Measurements from ENCODE around the gene CDC25C.

DNA sequence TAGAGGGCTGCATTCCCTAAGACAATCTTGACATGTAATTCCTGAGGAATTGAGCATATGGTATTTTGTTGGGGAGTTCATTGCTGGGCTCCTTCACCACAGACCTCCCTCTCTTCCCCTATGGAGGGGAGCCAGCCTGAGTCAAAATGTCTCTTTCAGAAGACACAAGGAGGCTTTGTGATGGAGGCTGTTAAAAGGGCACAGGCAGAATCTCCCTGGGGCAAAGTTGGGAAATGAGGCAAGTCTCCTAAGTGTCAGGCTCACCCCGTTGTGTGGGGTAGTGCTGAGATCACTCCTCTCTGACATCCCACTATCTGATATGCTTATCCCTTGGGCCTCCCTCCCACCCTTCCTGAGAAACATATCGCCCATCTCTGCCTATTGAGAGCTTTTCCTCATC, 87.8 kb downstream of the CDC25C start:
- TF ChIP-seq OVOL2 (CRISPR knock-in tag; IDR thresholded peaks at IDR 0.05; ENCODE audit: borderline replicate concordance) (no peak), TEAD1 (CRISPR knock-in tag; IDR thresholded peaks at IDR 0.05) (no peak), GTF2I (CRISPR knock-in tag; conservative IDR thresholded peaks at IDR 0.05) (no peak), NR2C2 (CRISPR knock-in tag; IDR thresholded peaks at IDR 0.05) (no peak), TEAD4 (CRISPR knock-in tag; IDR thresholded peaks at IDR 0.05) (no peak), FOXP1 (CRISPR knock-in tag; IDR thresholded peaks at IDR 0.05; ENCODE audit: borderline replicate concordance) (no peak)
- TF ChIP-seq, protein P1, sequence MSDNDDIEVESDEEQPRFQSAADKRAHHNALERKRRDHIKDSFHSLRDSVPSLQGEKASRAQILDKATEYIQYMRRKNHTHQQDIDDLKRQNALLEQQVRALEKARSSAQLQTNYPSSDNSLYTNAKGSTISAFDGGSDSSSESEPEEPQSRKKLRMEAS (CRISPR knock-in tag; IDR thresholded peaks at IDR 0.05): no peak
- TF ChIP-seq, protein P2, sequence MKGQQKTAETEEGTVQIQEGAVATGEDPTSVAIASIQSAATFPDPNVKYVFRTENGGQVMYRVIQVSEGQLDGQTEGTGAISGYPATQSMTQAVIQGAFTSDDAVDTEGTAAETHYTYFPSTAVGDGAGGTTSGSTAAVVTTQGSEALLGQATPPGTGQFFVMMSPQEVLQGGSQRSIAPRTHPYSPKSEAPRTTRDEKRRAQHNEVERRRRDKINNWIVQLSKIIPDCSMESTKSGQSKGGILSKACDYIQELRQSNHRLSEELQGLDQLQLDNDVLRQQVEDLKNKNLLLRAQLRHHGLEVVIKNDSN (CRISPR knock-in tag; IDR thresholded peaks at IDR 0.05): no peak
- TF ChIP-seq, protein P3, sequence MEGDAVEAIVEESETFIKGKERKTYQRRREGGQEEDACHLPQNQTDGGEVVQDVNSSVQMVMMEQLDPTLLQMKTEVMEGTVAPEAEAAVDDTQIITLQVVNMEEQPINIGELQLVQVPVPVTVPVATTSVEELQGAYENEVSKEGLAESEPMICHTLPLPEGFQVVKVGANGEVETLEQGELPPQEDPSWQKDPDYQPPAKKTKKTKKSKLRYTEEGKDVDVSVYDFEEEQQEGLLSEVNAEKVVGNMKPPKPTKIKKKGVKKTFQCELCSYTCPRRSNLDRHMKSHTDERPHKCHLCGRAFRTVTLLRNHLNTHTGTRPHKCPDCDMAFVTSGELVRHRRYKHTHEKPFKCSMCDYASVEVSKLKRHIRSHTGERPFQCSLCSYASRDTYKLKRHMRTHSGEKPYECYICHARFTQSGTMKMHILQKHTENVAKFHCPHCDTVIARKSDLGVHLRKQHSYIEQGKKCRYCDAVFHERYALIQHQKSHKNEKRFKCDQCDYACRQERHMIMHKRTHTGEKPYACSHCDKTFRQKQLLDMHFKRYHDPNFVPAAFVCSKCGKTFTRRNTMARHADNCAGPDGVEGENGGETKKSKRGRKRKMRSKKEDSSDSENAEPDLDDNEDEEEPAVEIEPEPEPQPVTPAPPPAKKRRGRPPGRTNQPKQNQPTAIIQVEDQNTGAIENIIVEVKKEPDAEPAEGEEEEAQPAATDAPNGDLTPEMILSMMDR (IDR thresholded peaks at IDR 0.05): no peak
- TF ChIP-seq, protein P4, sequence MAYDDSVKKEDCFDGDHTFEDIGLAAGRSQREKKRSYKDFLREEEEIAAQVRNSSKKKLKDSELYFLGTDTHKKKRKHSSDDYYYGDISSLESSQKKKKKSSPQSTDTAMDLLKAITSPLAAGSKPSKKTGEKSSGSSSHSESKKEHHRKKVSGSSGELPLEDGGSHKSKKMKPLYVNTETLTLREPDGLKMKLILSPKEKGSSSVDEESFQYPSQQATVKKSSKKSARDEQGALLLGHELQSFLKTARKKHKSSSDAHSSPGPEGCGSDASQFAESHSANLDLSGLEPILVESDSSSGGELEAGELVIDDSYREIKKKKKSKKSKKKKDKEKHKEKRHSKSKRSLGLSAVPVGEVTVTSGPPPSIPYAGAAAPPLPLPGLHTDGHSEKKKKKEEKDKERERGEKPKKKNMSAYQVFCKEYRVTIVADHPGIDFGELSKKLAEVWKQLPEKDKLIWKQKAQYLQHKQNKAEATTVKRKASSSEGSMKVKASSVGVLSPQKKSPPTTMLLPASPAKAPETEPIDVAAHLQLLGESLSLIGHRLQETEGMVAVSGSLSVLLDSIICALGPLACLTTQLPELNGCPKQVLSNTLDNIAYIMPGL (CRISPR knock-in tag; IDR thresholded peaks at IDR 0.05): no peak
- TF ChIP-seq, protein P5, sequence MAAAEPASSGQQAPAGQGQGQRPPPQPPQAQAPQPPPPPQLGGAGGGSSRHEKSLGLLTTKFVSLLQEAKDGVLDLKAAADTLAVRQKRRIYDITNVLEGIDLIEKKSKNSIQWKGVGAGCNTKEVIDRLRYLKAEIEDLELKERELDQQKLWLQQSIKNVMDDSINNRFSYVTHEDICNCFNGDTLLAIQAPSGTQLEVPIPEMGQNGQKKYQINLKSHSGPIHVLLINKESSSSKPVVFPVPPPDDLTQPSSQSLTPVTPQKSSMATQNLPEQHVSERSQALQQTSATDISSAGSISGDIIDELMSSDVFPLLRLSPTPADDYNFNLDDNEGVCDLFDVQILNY (CRISPR knock-in tag; IDR thresholded peaks at IDR 0.05): no peak

Measured in WTC11 (cell line).